ACC112 (cell line): ENCODE data around the gene IMPDH2.

Experiments used
- H2AFZ ChIP-seq: fragments of 200-600 bp; sonication (generic); one replicate; pipeline ENCODE4 v1.6.0; 2017; ENCODE audit warnings: antibody characterized with exemption, low read length; ENCODE audit not compliant: unreplicated experiment
- H3K27ac ChIP-seq: fragments of 200-600 bp; sonication (generic); 2 replicates; pipeline ENCODE4 v1.5.1; 2014; ENCODE audit warnings: low read depth, mild to moderate bottlenecking, antibody characterized with exemption, low read length, moderate library complexity
- H3K27me3 ChIP-seq: fragments of 200-600 bp; sonication (generic); 2 replicates; pipeline ENCODE4 v1.6.1; 2014; ENCODE audit warnings: mild to moderate bottlenecking, antibody characterized with exemption, low read length, moderate library complexity, mixed read lengths; ENCODE audit not compliant: insufficient read depth
- H3K36me3 ChIP-seq: fragments of 200-600 bp; sonication (generic); 2 replicates; pipeline ENCODE4 v1.6.1; 2016; ENCODE audit warnings: mild to moderate bottlenecking, antibody characterized with exemption, low read length, moderate library complexity, mixed read lengths; ENCODE audit not compliant: insufficient read depth
- H3K4me1 ChIP-seq: fragments of 200-600 bp; sonication (generic); one replicate; pipeline ENCODE4 v1.6.1; 2016; ENCODE audit warnings: low read length, mixed read lengths; ENCODE audit not compliant: insufficient read depth, unreplicated experiment, control insufficient read depth
- H3K4me3 ChIP-seq: fragments of 200-600 bp; sonication (generic); 2 replicates; pipeline ENCODE4 v1.5.1; 2014; ENCODE audit warnings: mild to moderate bottlenecking, low read depth, low read length
- H3K79me2 ChIP-seq: fragments of 200-600 bp; sonication (generic); one replicate; pipeline ENCODE4 v1.6.0; 2016; ENCODE audit warnings: low read length; ENCODE audit not compliant: control insufficient read depth, unreplicated experiment, insufficient read depth

The IMPDH2 gene

DNA sequence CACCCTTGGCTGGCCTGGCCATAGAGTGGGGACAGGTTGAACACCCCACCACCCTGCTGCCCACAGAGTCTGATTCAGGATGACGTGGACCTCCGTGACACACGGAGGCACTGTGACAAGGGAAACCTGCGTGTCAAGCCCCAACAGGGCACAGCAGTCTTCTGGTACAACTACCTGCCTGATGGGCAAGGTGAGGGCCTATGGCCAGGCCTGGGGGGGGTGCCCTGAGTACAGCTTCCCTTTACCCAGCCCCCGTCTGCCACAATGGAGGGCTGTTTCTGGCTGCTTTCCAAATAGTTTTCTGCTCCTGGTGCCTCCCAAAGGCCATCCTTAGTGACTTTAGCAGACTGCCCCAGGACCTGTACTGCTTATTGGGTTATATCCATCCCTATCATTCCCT, 23.2 kb downstream of the IMPDH2 start:
- Histone ChIP-seq H3K27me3 (no peaks in the 10 kb centered on the region), H3K79me2 (peaks cover 18% of the 10 kb centered on the region), H3K36me3 (no peaks in the 10 kb centered on the region), H2AFZ (peak overlapping the region; percentile 90), H3K4me1 (peaks cover 15% of the 10 kb centered on the region), H3K27ac (peak overlapping the region; percentile 85; the same call in 1 of the 2 replicates), H3K4me3 (peak overlapping the region; percentile 95)

DNA sequence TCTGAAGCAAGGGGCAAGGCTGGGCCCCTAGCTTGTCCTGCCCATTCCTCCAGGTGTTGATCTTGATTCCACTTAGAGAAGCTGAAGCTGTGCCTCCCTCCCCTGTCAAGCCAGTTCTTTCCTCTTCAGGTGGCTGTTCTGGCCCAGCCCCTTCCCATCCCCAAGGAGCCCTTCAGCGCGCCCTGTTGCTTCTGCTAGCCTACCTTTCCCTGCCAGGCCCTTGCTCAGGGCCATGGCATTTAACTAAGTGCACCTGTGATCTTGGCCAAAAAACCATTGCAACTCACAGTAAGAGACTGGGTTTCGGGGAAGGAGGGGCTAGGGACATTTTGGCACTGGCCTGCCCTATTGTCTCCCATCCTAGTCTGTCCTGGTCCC, 23.9 kb downstream of the IMPDH2 start:
- peaks cover 18% of the 10 kb centered on the region for H3K79me2 ChIP-seq
- no peak overlapping the region for H2AFZ ChIP-seq
- no peaks in the 10 kb centered on the region for H3K27me3 ChIP-seq
- H3K36me3 ChIP-seq: no peaks in the 10 kb centered on the region
- peaks cover 15% of the 10 kb centered on the region for H3K4me1 ChIP-seq
- H3K4me3 ChIP-seq: no peak overlapping the region
- no peak overlapping the region for H3K27ac ChIP-seq

DNA sequence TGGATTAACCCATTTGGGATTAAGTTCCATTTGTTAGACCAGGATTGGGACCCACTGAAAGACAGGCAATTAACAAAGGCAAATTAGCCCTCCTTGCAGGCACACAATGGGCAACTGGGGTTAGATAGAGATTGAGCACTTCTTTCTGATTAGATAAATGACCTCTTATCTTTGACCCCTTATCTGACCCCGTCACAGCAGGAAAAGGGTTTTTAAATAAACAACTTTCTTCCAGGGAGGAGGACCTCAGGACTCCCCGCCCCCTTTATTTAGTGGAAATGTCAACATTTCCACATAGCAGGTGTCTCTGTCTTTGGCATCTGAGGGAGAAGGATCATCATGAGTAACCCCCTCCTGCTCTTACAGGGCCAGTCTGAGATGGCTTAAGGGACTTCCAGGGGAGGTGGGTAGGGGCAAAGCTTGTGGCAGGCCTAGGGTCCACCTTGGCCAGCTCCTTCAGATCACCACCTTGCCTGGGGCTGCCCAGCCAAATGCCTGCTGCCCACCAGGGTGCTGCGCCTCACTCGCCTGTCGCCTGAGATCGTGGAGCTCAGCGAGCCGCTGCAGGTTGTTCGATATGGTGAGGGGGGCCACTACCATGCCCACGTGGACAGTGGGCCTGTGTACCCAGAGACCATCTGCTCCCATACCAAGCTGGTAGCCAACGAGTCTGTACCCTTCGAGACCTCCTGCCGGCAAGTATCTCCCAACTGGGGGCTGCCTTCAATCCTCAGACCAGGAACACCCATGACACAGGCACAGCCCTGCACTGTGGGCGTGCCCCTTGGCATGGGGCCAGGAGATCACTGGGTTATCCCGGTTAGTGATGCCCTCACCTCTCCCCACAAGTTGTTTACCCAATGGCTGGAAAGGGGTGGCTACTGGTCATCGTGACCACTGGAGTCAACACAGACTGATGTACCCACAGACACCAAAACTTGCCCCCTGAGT, 24.6 kb downstream of the IMPDH2 start:
- Histone ChIP-seq H3K27ac (no peak overlapping the region), H2AFZ (no peak overlapping the region), H3K4me1 (peaks cover 15% of the 10 kb centered on the region), H3K79me2 (peaks cover 16% of the 10 kb centered on the region), H3K36me3 (no peaks in the 10 kb centered on the region), H3K4me3 (no peak overlapping the region), H3K27me3 (no peaks in the 10 kb centered on the region)

DNA sequence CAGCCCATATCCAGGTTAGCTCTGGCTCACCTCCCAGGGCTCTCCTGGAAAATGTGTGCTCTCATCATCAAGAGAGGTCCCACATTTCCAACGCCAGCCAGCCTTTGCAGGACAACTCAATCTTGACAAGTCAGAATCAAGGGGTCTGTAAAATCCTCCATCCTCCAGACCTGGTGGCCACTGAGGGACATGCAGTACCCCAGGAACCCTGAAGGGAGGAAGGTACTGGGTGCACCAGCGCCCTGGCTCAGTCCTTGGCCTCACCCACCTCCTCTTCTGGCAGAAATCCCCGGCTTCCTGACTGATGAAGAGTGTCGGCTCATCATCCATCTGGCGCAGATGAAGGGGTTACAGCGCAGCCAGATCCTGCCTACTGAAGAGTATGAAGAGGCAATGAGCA, 28.0 kb downstream of the IMPDH2 start:
- H3K79me2 ChIP-seq: no peaks in the 10 kb centered on the region
- no peak overlapping the region for H2AFZ ChIP-seq
- no peaks in the 10 kb centered on the region for H3K36me3 ChIP-seq
- peaks cover 5% of the 10 kb centered on the region for H3K4me1 ChIP-seq
- no peak overlapping the region for H3K4me3 ChIP-seq
- no peak overlapping the region for H3K27ac ChIP-seq
- H3K27me3 ChIP-seq: no peaks in the 10 kb centered on the region

DNA sequence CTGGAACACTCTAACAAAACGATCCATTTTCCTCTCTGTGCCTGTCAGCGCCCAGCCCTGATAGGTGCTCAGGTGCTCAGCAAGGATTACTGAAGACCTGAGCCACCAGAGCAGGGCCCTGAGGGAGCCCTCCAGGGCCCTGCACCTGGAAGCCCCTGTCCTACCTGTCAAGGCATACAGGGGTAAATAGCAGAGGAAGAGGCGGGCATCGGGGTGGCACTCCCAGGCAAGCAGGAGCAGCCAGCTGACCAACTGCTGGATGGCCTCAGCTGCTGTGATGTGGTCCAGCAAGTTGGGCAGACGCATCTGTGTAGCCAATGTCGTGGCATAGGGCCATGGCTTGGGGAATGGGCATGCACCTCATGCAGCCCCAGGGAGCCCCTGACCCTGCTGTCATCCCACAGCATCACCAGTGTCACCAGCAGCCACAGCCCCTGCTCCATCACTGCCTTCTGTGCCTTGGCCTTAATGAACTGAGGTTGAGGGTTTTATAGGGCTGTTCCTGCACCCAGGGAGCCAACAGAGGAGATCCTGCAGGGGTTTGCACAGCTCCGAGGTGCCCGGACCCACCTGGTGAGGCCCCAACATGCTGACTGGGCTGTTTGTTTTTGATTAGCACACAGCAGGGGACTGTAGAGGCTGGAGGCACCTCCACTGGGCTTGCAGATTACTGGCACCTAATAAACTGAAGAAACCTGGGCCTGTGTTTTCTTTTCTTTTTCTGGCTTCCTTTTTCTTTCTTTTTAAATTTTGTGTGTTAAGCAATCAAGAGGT, 29.9 kb downstream of the IMPDH2 start:
- Histone ChIP-seq H3K4me1 (no peaks in the 10 kb centered on the region), H2AFZ (no peak overlapping the region), H3K4me3 (no peak overlapping the region), H3K36me3 (no peaks in the 10 kb centered on the region), H3K27me3 (no peaks in the 10 kb centered on the region), H3K27ac (no peak overlapping the region), H3K79me2 (no peaks in the 10 kb centered on the region)

DNA sequence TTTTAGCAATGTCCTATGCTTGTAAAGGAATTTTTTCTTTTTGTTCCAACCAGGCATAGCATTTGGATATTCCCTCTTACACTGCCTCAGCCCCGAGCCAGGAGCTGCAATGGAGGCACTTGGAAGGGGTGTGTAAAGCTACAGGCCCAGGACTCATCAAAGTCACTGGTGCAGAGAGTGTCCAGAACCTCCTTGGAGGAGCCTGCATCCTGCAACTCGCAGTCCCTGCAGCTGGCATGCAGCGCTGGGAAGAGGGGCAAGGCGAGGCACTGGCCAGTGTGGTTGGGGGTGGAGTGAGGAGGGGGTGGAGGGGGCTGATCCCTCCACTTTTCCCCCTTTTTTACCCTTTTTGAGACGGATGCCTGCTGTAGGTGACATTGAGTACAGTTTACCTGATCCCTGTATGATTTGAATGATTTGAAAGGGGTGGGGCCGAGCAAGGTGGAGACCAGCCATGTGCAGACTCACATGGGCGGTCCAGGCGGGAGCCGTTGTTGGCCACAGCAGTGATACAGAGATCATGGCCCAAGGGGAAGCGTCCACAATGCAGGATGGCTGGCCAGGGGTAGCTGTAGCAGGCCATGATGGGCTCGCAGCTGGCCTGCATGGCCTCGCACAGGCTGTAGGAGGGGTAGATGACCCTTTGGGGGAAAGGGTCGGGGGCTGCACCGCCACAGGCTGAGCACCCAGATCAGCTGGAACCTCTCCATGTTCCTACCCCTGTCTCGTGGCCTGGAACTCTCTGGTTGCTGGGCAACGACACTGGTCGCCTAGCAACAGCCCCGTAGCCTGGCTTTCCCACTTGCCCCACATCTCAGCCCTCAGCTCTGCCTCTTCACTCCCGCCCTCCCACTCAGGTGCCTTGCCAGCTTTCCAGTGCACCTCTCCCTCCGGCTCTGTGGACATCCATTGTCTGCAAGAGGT, 31.2 kb downstream of the IMPDH2 start:
- Histone ChIP-seq H3K27ac (no peak overlapping the region), H3K4me1 (no peaks in the 10 kb centered on the region)

DNA sequence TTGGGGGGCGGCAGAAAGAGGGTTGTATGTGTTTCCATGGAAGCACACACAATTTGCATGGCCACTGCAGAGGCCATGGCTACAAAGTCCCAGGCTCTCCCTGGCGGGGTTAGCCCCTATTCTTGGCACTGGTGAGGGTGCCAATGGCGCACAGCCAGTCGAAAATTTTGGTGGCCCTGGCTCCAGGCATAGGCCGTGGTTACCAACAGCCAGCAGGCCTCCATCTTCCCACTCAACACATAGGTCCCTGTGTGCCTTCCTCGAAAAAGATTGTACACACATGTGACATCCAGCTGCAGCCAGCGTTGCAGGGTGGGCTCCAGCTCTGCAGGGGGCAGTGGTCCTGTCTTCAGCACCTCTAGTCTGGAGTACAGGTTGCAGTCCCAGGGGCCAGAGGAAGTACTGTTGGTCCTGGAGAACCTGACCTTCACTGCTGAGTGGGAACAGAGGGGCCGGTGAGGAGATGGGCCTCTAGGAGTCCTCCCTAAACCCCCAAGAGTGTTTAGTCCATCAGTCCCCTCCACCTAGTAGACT, 32.0 kb downstream of the IMPDH2 start:
- Histone ChIP-seq H3K27me3 (no peaks in the 10 kb centered on the region), H3K4me1 (no peaks in the 10 kb centered on the region), H2AFZ (no peak overlapping the region), H3K79me2 (no peaks in the 10 kb centered on the region), H3K4me3 (no peak overlapping the region), H3K27ac (no peak overlapping the region), H3K36me3 (no peaks in the 10 kb centered on the region)

More for the DNA sequence above, 31.2 kb downstream of the IMPDH2 start:
- Histone ChIP-seq H2AFZ (no peak overlapping the region), H3K27me3 (no peaks in the 10 kb centered on the region), H3K79me2 (no peaks in the 10 kb centered on the region), H3K36me3 (no peaks in the 10 kb centered on the region), H3K4me3 (no peak overlapping the region)

DNA sequence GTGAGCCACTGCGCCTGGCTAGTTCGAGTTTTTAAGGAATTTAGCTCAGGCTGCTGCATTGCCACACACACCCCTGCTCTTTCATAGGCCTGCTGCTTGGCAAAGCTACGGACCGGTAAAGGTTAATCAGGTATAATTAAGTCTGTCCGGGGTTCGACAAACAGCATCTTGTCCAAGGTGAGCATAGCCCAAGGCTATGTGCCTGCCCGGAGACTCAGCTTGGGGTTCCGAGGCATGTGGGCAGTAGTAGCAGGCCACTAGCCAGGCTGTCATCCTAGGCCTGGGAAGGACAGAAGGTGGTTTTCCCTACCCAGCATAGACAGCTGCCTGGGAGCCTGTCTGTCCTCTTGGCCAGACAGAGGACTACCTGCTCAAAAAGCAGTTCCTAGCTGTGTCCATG, 32.6 kb downstream of the IMPDH2 start:
- H3K27me3 ChIP-seq: no peaks in the 10 kb centered on the region
- no peaks in the 10 kb centered on the region for H3K36me3 ChIP-seq
- H2AFZ ChIP-seq: no peak overlapping the region
- H3K27ac ChIP-seq: no peak overlapping the region
- no peak overlapping the region for H3K4me3 ChIP-seq
- peaks cover 4% of the 10 kb centered on the region for H3K4me1 ChIP-seq
- H3K79me2 ChIP-seq: peaks cover 3% of the 10 kb centered on the region

DNA sequence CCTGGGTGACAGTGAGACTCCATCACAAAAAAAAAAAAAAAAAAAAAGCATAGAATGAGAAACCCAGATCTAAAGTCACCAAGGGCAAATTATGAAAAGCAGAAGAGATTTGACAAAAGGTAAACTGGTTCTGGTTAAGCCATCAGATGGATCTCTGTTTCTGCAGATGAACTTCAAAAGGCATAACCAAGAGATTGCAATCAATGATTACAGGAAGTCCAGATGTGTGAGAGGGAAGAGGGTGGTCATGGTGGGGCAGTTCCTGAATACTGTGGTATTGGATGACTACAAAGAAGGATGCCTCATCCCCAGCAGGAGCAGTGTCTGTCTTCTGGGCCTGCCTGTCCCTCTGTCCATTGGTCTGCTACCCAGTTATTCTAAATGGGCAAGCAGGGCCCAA, 35.4 kb downstream of the IMPDH2 start:
- Histone ChIP-seq H3K4me3 (no peak overlapping the region), H3K36me3 (no peaks in the 10 kb centered on the region), H2AFZ (no peak overlapping the region), H3K27me3 (no peaks in the 10 kb centered on the region), H3K4me1 (peaks cover 17% of the 10 kb centered on the region), H3K27ac (no peak overlapping the region), H3K79me2 (peaks cover 14% of the 10 kb centered on the region)
